Endothelial cell (in vitro differentiated cells): Measurements from ENCODE around the gene ITGAL. TPM values are rescaled to one million over a fixed set of nuclear protein-coding genes. Genes with fewer than 3 reads are reported as not detected.
"Not testable (repeated sequence)": the region's sequence is repeated elsewhere in the genome, so short reads cannot be mapped to it uniquely, and the experiment has no call there.

Source experiments
- DNase-seq: peaks from one replicate; pipeline ENCODE4 v3.0.0; 2021; ENCODE audit warnings: low spot score
- H3K27ac Mint-ChIP-seq: one replicate; pipeline ENCODE4 v1.8.0; 2021; ENCODE audit warnings: mixed read lengths, inconsistent platforms; ENCODE audit not compliant: unreplicated experiment
- H3K27me3 Mint-ChIP-seq: one replicate; pipeline ENCODE4 v1.8.0; 2021; ENCODE audit warnings: mild to moderate bottlenecking, moderate library complexity, mixed read lengths, inconsistent platforms; ENCODE audit not compliant: unreplicated experiment
- H3K36me3 Mint-ChIP-seq: one replicate; pipeline ENCODE4 v1.8.0; 2021; ENCODE audit warnings: mild to moderate bottlenecking, low read depth, mixed read lengths, inconsistent platforms; ENCODE audit not compliant: unreplicated experiment
- H3K4me1 Mint-ChIP-seq: one replicate; pipeline ENCODE4 v1.8.0; 2021; ENCODE audit warnings: mild to moderate bottlenecking, mixed read lengths, inconsistent platforms; ENCODE audit not compliant: unreplicated experiment
- H3K4me3 Mint-ChIP-seq: one replicate; pipeline ENCODE4 v1.8.0; 2021; ENCODE audit warnings: mild to moderate bottlenecking, mixed read lengths, inconsistent platforms; ENCODE audit not compliant: unreplicated experiment
- H3K9me3 Mint-ChIP-seq: one replicate; pipeline ENCODE4 v1.8.0; 2021; ENCODE audit warnings: mixed read lengths, inconsistent platforms; ENCODE audit not compliant: unreplicated experiment
- CTCF ChIP-seq: fragments of 200-600 bp; sonication (generic); IDR thresholded peaks from one replicate; pipeline ENCODE4 v1.5.0; 2021; ENCODE audit warnings: antibody characterized with exemption; ENCODE audit not compliant: unreplicated experiment
- total RNA-seq: library from RNA; stranded (reverse); fragmentation: NEBNext Ultra II Directional; extraction: Animal tissue kit (Norgen Biotek cat#: 25700); gene quantifications from one replicate; pipeline ENCODE4 v1.2.1, GENCODE V29; 2021; ENCODE audit not compliant: unreplicated experiment

Gene ITGAL
- total RNA-seq, 1 donor from 2014 or later = not detected

GRCh38 chr16:30476991-30477390 lies 4.4 kb downstream of the ITGAL start:
- Mint-ChIP-seq H3K4me1 (no peaks in the 10 kb centered on the region), H3K27me3 (peaks cover 2% of the 10 kb centered on the region), H3K9me3 (no peaks in the 10 kb centered on the region), H3K4me3 (no peak overlapping the region), H3K36me3 (no peaks in the 10 kb centered on the region), H3K27ac (no peak overlapping the region)
- no peak for TF ChIP-seq CTCF
- DNase-seq = no peak

- H3K4me1 Mint-ChIP-seq, H3K27me3 Mint-ChIP-seq, H3K9me3 Mint-ChIP-seq, H3K36me3 Mint-ChIP-seq, H3K27ac Mint-ChIP-seq, DNase-seq, H3K4me3 Mint-ChIP-seq: not testable (repeated sequence)
Observed at GRCh38 chr16:30477773-30478172, 5.2 kb downstream of the ITGAL start.

- no peak for DNase-seq
- peaks cover 2% of the 10 kb centered on the region for H3K27me3 Mint-ChIP-seq
- no peak overlapping the region for H3K4me3 Mint-ChIP-seq
- H3K9me3 Mint-ChIP-seq = no peaks in the 10 kb centered on the region
- no peaks in the 10 kb centered on the region for H3K36me3 Mint-ChIP-seq
- no peak for TF ChIP-seq CTCF
- H3K27ac Mint-ChIP-seq = no peak overlapping the region
- H3K4me1 Mint-ChIP-seq = no peaks in the 10 kb centered on the region
Observed at GRCh38 chr16:30478766-30479478, 6.4 kb downstream of the ITGAL start.

- Mint-ChIP-seq H3K4me1 (peaks cover 4% of the 10 kb centered on the region), H3K27ac (no peak overlapping the region), H3K36me3 (no peaks in the 10 kb centered on the region), H3K27me3 (peaks cover 2% of the 10 kb centered on the region), H3K4me3 (no peak overlapping the region), H3K9me3 (no peaks in the 10 kb centered on the region)
- no peak for DNase-seq
- TF ChIP-seq CTCF = no peak
Observed at GRCh38 chr16:30481381-30481780, 8.8 kb downstream of the ITGAL start.

GRCh38 chr16:30482366-30482765 lies 9.8 kb downstream of the ITGAL start:
- no peak for DNase-seq
- Mint-ChIP-seq H3K4me1 (peaks cover 4% of the 10 kb centered on the region), H3K4me3 (no peak overlapping the region), H3K36me3 (no peaks in the 10 kb centered on the region), H3K9me3 (no peaks in the 10 kb centered on the region), H3K27ac (no peak overlapping the region), H3K27me3 (peaks cover 2% of the 10 kb centered on the region)
- TF ChIP-seq CTCF = no peak
